NCI-H128 (cell line): Measurements from ENCODE around the gene ZNF512B.

Experiments used
- DNase-seq: peaks from one replicate; lab custom pipeline; 2025; ENCODE audit not compliant: unreplicated experiment; lab: John Stamatoyannopoulos, UW

The ZNF512B gene

GRCh38 chr20:63951398-63952209 lies 18.1 kb downstream of the ZNF512B start:
- DNase-seq = no peak

GRCh38 chr20:63950701-63951397 lies 18.9 kb downstream of the ZNF512B start:
- DNase-seq = no peak

GRCh38 chr20:63947638-63948456 lies 21.9 kb downstream of the ZNF512B start:
- no peak for DNase-seq

- no peak for DNase-seq
Measured at GRCh38 chr20:63946986-63947637, 22.6 kb downstream of the ZNF512B start.

GRCh38 chr20:63945921-63946920 lies 23.5 kb downstream of the ZNF512B start:
- DNase-seq = no peak

- no peak for DNase-seq
Measured at GRCh38 chr20:63945031-63945658, 24.6 kb downstream of the ZNF512B start.

GRCh38 chr20:63944078-63944941 lies 25.4 kb downstream of the ZNF512B start:
- DNase-seq = no peak

- no peak for DNase-seq
Measured at GRCh38 chr20:63943808-63944077, 26.0 kb downstream of the ZNF512B start.

GRCh38 chr20:63942969-63943807 lies 26.5 kb downstream of the ZNF512B start:
- DNase-seq = no peak

- no peak for DNase-seq
Measured at GRCh38 chr20:63942250-63942951, 27.3 kb downstream of the ZNF512B start.

- no peak for DNase-seq
Measured at GRCh38 chr20:63941282-63942081, 28.2 kb downstream of the ZNF512B start.

GRCh38 chr20:63940472-63941266 lies 29.1 kb downstream of the ZNF512B start:
- no peak for DNase-seq

GRCh38 chr20:63940071-63940471 lies 29.7 kb downstream of the ZNF512B start:
- DNase-seq = no peak

- no peak for DNase-seq
Measured at GRCh38 chr20:63939061-63939935, 30.4 kb downstream of the ZNF512B start.

- DNase-seq = no peak
Measured at GRCh38 chr20:63937596-63937995, 32.1 kb downstream of the ZNF512B start.
